ENCODE results near the gene FAM227B.
"Not testable (repeated sequence)": the region's sequence is repeated elsewhere in the genome, so short reads cannot be mapped to it uniquely, and the experiment has no call there.

The FAM227B gene

DNA sequence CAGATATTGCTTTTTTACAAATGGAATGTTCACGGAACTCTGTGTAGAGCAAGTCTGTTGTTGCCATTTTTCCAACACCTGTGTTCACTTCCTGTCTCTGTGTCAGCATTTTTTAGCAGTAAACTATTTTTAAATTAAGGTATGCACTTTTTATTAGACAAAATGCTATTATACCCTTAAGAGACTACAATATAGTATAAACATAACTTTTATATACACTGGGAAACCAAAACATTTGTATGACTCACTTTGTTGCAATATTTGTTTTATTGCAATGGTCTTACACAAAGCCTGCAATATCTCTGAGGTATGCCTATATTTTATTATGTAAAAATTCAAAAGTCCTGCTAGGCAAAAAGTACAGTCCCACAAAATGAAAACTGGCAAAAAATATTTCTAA, 237.4 kb downstream of the FAM227B start:
- DNase-seq (ENCODE audit: low read depth in 3 of 3, low spot score in 1 of 3): no peak

- DNase-seq (ENCODE audit: low read depth in 3 of 3, low spot score in 1 of 3): no peak
These were observed 238.2 kb downstream of the FAM227B start for GRCh38 chr15:49382394-49382793.

- no peak for DNase-seq (ENCODE audit: low read depth in 3 of 3, low spot score in 1 of 3)
These were observed 239.7 kb downstream of the FAM227B start for GRCh38 chr15:49380912-49381311.

- DNase-seq (ENCODE audit: low read depth in 3 of 3, low spot score in 1 of 3): no peak
These were observed 240.6 kb downstream of the FAM227B start for GRCh38 chr15:49379996-49380395.

- no peak for DNase-seq (ENCODE audit: low read depth in 3 of 3, low spot score in 1 of 3)
These were observed 248.3 kb downstream of the FAM227B start for GRCh38 chr15:49372366-49372765.

GRCh38 chr15:49370782-49371181, 249.8 kb downstream of the FAM227B start:
- DNase-seq (ENCODE audit: low read depth in 3 of 3, low spot score in 1 of 3): no peak

- no peak for DNase-seq (ENCODE audit: low read depth in 3 of 3, low spot score in 1 of 3)
These were observed 254.1 kb downstream of the FAM227B start for GRCh38 chr15:49366496-49366895.

DNA sequence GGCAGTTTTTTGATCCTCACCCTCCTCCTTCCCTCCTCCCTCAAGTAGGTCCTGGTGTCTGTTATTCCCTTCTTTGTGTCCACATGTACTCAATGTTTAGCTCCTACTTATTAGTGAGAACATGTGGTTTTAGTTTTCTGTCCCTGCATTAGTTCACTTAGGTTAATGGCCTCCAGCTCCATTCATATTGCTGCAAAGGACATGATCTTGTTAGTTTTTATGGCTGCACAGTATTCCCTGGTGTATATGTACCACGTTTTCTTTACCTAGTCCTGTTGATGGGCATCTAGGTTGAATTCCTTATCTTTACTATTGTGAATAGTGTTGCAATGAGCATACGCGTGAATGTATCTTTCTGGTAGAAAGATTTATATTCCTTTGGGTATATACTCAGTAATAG, 259.2 kb downstream of the FAM227B start:
- no peak for DNase-seq (ENCODE audit: low read depth in 3 of 3, low spot score in 1 of 3)

DNA sequence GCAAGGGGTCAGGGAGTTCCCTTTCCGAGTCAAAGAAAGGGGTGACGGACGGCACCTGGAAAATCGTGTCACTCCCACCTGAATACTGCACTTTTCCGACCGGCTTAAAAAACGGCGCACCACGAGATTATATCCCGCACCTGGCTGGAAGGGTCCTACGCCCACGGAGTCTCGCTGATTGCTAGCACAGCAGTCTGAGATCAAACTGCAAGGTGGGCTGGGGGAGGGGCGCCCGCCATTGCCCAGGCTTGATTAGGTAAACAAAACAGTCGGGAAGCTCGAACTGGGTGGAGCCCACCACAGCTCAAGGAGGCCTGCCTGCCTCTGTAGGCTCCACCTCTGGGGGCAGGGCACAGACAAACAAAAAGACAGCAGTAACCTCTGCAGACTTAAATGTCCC, 266.2 kb downstream of the FAM227B start:
- DNase-seq (ENCODE audit: low read depth in 3 of 3, low spot score in 1 of 3): not testable (repeated sequence)

DNA sequence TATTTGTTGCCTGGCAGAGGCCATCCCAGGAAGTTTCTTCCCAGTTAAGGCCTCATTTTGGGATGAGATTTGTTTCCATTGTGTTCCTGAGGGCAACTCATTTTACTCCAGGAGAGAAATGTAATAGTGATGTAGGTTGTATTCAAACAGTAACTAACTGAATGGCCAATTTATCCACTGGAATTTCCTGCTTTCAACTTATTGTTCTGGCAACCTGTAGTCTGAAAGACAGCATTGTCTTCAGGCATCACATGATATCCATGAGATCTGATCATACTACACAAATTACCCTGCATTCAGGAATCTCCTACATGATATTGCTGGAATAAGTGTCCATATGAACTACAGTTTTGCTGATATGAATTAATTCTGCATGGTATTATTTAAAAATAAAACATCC, 277.1 kb downstream of the FAM227B start:
- DNase-seq (ENCODE audit: low read depth in 3 of 3, low spot score in 1 of 3): no peak

- DNase-seq (ENCODE audit: low read depth in 3 of 3, low spot score in 1 of 3): no peak
These were observed 281.0 kb downstream of the FAM227B start for GRCh38 chr15:49339656-49340055.

GRCh38 chr15:49331951-49332350, 288.7 kb downstream of the FAM227B start:
- DNase-seq (ENCODE audit: low read depth in 3 of 3, low spot score in 1 of 3): no peak

- no peak for DNase-seq (ENCODE audit: low read depth in 3 of 3, low spot score in 1 of 3)
These were observed 289.2 kb downstream of the FAM227B start for GRCh38 chr15:49331442-49331841.

- no peak for DNase-seq (ENCODE audit: low read depth in 3 of 3, low spot score in 1 of 3)
These were observed 290.5 kb downstream of the FAM227B start for GRCh38 chr15:49330166-49330565.

GRCh38 chr15:49328941-49329340, 291.7 kb downstream of the FAM227B start:
- no peak for DNase-seq (ENCODE audit: low read depth in 3 of 3, low spot score in 1 of 3)

- no peak for DNase-seq (ENCODE audit: low read depth in 3 of 3, low spot score in 1 of 3)
These were observed 292.7 kb downstream of the FAM227B start for GRCh38 chr15:49327927-49328326.

DNA sequence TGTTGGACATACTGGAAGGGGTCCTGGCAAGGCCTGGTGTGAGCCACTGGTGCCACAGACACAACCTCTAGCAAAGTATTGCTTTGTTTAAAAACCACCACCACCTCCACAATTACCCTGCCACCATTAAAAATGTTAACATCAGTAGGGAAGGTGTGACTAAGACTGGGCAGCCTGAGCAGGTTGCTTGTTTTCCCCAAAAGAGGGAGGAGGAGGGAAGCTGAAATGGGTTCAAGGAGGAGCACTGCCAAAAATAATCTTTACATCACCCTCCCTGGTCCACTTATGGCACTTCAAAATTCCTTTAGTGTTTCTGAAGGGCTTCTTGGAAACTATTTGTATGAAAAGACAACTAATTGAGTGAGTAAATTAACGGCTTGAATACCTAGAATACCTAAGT, 297.4 kb downstream of the FAM227B start:
- no peak for DNase-seq (ENCODE audit: low read depth in 3 of 3, low spot score in 1 of 3)

GRCh38 chr15:49320351-49320750, 300.3 kb downstream of the FAM227B start:
- DNase-seq (ENCODE audit: low read depth in 3 of 3, low spot score in 1 of 3): no peak

DNA sequence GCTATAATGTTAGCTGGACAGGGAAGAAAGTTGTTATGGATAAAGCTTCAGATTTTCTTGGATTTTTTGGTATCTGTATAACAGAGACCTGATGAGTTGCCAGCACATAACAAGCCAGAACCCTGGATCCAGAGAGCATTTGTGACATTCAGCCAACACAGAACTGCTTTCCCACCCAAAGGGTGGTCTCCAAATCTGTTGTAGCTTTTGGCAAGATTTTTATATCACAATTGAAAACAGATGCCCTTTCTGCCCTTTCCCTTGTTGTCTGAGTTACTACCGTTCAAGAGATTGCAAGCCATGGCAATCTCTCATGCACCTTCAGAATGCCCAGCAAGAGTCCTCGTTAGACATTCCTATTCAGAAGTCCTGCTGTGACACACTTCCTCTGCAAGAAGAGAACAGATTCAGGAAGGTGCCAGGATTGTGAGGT, 305.2 kb downstream of the FAM227B start:
- no peak for DNase-seq (ENCODE audit: low read depth in 3 of 3, low spot score in 1 of 3)

DNA sequence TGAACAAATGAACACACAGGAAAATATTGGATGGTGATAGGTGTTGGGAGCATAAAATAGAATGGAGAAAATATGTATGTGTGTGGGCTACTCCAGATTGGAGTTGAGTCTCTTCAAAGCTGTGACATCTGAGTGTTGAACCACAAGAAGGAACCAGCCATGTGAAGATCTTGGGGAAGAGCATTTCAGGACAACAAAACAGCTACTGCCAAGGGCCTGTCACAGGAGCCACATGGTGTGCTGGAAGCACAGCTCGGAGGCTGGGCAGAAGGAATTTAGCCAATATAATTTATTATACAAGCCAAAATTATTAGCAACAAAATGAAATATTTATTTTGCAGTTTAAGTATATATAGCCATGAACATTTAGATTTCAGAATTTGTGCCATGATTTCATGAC, 305.9 kb downstream of the FAM227B start:
- DNase-seq (ENCODE audit: low read depth in 3 of 3, low spot score in 1 of 3): no peak

- no peak for DNase-seq (ENCODE audit: low read depth in 3 of 3, low spot score in 1 of 3)
These were observed 307.0 kb downstream of the FAM227B start for GRCh38 chr15:49313650-49314049.

GRCh38 chr15:49309889-49310288, 310.7 kb downstream of the FAM227B start:
- no peak for DNase-seq (ENCODE audit: low read depth in 3 of 3, low spot score in 1 of 3)

DNA sequence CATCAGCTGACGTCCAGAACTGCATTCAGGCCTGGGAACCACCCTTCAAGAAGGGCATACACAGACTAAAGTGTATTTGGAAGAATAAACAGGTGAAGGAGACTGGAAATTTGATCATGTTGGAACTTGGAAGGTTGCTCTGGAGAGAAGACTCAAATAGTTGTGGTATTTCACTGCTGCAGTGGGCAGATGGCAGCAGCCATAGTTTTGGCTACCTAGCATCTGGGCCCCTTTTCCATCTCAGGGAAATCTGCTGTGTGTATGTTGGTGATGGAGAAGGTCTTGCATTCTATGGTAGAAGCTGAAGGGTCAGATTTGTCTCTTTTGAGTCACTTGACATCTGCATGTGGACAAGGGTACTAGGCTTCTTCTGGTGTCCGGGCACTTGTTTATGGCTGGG, 311.9 kb downstream of the FAM227B start:
- DNase-seq (ENCODE audit: low read depth in 3 of 3, low spot score in 1 of 3): no peak

DNA sequence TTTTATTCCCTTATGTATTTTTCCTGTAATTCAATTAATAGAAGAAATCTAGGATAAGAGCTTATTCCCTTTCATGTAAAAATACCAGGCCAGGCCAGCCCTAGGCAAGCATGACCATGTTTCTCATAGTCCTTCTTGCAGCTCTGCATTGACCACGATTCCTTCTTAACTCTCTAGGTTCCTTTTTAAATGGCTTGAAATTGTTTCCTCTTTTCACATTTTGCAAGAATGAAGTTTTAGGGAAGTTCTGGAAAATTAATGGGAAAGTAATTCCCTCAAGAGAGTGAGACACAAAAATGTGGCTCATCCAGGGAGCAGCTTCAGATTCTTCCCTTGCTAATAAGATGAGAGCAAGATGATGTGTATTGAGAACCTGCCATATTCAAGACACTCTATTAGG, 314.1 kb downstream of the FAM227B start:
- no peak for DNase-seq (ENCODE audit: low read depth in 3 of 3, low spot score in 1 of 3)

Measured in stimulated activated CD4-positive, alpha-beta T cell treated with anti-CD3 and anti-CD28 coated beads, TNF-alpha, amount 100 ng/mL, for 1 hour (primary cell).